IPS-18c (cell line): ENCODE data around the gene NAT14.
"Not testable (repeated sequence)": the region's sequence is repeated elsewhere in the genome, so short reads cannot be mapped to it uniquely, and the experiment has no call there.

Source experiments
- H3K4me3 ChIP-seq: 2 replicates; pipeline ENCODE4 v1.7.0; 2013; ENCODE audit warnings: low read depth, mild to moderate bottlenecking, low read length, moderate library complexity; ENCODE audit not compliant: insufficient read depth
- H3K9me3 ChIP-seq: one replicate; pipeline ENCODE4 v1.6.1; 2013; ENCODE audit warnings: mild to moderate bottlenecking, low read length, moderate library complexity; ENCODE audit not compliant: control insufficient read depth, insufficient read depth

The NAT14 gene

DNA sequence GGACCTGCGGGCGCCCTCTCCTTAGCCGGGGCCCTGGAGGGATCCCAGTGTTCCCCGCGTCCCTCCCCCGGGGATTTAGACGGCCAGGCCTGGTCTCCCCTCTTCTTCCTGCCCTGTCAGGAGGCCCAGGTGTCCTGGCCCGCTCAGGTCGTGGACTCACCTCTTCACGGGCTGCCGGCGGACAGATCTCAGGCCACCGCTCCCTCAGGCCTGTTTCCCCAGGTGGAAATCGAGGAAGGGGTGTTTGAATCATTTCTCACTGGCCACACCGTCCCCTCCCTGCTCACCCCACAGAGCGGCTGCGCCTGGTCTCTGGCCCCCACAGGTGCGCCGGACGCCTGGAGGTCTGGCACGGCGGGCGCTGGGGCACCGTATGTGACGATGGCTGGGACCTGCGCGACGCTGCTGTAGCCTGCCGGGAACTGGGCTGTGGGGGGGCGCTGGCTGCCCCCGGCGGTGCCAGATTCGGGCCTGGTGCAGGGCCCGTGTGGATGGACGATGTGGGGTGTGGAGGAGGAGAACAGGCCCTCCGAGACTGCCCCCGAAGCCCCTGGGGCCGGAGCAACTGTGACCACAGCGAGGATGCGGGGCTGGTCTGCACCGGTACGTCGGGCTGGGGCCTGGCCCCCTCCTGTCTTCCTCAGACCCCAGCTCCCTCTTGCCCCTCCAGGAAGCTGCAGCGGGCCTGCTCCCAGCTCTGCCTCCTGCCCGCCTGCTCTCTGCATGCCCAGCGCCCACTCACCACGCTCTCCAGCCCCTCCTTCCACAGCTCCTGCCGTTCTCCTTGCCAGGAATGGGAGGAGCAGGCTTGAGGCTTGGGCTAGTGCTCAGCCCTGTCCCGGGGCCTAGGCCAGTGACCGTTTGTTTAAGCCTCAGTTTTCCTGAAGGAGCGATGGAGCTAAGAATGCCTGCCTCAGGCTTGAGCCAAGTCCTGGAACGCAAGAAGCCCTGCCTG lies 5.8 kb downstream of the NAT14 start:
- no peak overlapping the region for H3K4me3 ChIP-seq
- H3K9me3 ChIP-seq = no peaks in the 10 kb centered on the region

DNA sequence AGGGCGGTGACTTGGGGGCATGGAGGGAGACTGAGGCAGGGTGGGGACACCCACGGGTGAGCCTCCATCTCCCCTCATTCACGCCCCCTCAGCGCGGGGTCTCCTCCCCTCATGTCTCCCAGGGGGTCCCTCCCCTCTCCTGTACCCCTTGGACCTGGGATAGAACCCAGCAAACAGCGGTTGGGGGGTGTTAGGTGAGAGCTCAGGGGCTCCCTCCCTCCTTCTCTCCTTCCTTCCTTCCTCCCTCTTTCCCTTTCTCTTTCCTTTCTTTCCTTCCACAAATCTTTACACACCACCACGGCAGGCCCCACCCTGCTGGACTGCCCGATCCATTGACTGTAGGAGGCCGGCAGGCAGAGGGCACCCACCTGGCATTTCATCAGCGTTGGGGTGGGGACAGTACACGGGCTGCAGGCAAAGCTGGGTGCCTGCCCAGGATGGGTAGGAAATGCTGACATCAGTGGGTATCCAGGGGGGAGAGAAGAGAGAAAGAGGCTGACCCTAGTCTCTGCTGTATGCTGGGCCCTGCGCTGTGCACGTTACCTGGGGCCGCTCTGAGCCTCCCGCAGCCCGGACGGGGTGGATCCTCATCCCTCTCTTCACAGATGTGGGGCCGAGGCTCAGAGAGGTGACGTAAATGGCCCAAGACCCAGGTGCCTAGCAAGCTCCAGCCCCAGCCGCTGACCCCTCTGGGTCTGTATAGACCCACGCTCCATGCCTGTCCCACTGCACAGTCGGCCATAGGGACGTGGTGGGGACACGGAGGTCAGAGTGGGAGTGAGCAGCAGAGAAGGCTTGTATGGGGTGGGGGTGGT lies 6.8 kb downstream of the NAT14 start:
- no peak overlapping the region for H3K4me3 ChIP-seq
- H3K9me3 ChIP-seq = no peaks in the 10 kb centered on the region

DNA sequence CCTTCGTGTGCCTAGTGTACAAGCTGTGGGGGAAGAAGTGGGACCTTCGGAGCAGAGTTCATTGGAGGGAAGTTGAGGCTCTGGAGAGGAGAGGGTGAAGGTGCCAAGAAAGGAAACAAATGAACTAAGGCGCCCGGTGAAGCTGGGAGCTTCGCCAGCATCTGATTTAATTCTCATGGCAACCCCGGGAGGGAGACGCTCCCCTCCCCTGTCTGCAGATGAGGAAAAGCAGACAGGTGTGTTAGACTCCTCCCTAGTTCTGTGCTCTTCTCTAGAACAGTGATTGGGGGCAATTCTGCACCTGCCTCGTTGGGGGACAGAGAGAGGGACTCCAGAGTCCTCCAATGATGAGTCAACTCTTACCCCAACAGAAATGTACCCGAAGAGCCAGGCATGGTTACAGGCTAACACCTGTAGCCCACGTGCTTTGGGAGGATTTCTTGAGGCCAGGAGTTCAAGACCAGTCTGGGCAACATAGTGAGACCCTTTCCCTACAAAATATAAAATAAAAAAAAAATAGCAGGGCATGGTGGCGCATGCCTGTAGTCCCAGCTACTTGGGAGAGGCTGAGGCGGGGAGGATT lies 7.5 kb downstream of the NAT14 start:
- no peaks in the 10 kb centered on the region for H3K9me3 ChIP-seq
- no peak overlapping the region for H3K4me3 ChIP-seq

DNA sequence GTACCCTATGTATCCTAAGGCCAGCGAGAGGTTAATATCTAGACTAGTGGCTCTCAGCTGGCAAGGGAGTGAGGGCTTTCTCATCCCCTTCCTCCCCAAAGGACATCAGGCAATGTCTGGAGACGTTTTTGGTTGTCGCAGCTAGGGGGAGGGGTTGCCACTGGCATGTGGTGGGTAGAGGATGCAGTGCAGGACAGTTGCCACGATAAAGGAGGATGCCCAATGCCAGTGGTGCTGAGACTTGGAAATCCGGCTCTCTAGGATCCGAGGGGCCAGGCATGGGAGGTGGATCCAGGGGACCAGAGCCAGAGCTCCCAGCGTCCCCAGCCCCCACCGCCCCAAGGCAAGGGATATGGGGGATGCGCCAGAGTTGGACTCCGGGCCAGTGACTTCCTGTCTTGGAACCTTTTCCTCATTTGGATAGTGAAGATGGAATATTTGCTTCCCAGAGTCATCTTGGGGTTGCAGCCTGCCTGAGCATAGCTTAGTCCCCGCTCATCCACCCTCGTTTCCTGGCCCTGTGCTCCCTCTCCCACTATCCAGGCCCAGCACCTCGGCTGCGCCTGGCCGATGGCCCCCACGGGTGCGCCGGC lies 8.2 kb downstream of the NAT14 start:
- no peaks in the 10 kb centered on the region for H3K9me3 ChIP-seq
- H3K4me3 ChIP-seq = no peak overlapping the region

DNA sequence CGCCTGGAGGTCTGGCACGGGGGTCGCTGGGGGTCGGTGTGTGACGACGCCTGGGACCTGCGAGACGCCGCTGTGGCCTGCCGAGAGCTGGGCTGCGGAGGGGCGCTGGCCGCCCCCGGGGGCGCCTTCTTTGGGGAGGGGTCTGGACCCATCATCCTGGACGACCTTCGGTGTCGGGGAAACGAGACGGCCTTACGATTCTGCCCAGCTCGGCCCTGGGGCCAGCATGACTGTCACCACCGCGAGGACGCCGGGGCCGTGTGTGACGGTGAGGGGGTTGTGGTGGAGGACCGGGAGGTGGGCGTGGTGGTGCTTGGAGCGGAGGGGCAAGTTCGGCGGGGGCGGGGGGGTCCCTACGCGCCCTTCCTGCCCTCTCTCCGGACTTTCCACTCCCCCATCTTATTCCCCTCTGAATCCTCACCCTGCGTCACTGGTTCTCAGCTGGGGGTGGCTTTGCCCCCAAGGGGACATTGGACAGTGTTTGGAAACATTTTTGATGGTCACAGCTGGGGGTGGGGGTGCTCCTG lies 8.7 kb downstream of the NAT14 start:
- Histone ChIP-seq H3K9me3 (no peaks in the 10 kb centered on the region), H3K4me3 (no peak overlapping the region)

DNA sequence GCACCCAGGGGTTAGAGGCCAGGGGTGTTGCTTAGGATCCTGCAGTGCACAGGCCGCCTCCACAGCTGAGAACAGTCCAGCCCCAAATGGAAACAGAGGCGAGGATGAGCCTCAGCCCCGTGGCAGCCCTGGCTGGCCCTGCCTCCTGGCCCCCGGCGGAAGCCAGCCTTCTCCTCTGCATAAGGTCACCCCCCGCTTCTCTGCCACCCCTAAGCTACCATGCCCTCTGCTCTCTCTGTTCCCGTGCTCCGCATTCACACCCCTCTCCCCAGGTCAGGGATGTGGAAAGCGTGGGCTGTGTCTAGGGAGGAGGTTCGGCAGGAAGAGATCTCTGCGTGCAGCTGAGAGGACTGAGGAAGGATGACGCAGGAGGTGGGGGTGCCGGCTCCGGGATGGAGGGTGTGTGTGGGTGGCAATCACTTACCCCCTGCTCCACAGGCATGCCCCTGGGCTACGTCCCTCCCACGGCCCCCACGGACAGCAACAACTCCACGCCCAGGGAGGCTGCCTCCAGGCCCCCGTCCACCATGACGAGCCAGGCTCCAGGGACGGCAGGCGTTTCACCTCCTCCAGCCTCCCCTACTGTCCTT lies 9.3 kb downstream of the NAT14 start:
- no peak overlapping the region for H3K4me3 ChIP-seq
- no peaks in the 10 kb centered on the region for H3K9me3 ChIP-seq

DNA sequence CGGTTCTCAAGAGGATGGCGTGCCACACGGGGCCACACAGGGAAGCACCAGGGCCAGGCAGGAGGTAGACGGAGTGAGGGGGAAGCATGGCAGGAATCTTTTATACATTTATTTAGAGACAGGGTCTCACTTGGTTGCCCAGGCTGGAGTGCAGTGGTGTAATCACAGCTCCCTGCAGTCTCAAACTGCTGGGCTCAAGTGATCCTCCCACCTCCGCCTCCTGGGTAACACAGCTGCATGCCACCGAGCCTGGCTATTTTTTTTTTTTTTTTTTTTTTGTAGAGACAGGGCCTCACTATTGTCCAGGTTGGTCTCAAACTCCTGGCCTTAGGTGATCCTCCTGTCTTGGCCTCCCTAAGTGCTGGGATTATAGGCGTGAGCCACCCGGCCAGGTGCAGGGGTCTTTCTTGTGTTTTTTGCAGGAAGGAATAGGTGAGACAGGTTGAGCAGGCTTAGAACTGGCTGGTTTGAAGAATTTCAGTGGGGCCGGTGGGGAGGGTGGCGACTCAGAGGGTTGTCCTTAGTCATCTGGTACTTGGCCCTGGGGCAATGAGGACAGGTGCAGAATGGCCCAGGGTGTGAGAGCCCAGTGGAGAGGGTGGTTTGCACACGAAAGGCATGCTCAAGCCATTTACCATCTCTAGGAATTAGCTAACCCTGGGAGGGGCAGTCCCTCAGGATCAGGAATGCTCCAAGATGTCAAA lies 10.8 kb downstream of the NAT14 start:
- H3K4me3 ChIP-seq = no peak overlapping the region
- H3K9me3 ChIP-seq = no peaks in the 10 kb centered on the region

DNA sequence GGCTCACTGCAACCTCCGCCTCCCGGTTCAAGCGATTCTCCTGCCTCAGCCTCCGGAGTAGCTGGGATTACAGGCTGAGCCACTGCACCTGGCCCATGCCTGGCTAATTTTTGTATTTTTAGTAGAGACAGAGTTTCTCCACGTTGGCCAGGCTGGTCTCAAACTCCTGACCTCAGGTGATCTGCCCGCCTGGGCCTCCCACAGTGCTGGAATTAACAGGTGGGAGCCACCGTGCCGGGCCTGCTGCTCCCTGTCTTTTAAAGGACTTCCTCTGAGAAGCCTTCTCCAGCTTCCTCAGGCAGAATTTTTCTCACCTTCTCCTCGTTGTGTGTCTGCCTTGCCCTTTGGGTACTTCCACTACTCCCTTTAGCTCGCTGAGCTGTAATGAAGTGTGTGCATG lies 11.8 kb downstream of the NAT14 start:
- H3K9me3 ChIP-seq, H3K4me3 ChIP-seq: not testable (repeated sequence)

DNA sequence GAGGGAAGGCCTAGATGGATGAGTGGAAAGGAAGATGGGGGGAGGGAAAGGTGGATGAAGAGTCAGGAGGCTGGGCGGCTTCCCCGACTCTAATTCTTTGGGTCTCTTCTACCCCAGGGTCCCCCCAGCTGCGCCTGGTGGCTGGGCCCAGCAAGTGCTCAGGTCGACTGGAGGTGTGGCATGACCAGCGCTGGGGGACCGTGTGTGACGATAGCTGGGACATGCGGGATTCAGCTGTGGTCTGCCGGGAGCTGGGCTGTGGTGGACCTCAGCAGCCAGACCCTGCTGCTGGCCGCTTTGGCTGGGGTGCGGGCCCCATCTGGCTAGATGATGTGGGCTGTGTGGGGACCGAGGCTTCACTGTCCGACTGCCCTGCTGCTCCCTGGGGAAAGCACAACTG lies 12.8 kb downstream of the NAT14 start:
- H3K9me3 ChIP-seq = no peaks in the 10 kb centered on the region
- no peak overlapping the region for H3K4me3 ChIP-seq

DNA sequence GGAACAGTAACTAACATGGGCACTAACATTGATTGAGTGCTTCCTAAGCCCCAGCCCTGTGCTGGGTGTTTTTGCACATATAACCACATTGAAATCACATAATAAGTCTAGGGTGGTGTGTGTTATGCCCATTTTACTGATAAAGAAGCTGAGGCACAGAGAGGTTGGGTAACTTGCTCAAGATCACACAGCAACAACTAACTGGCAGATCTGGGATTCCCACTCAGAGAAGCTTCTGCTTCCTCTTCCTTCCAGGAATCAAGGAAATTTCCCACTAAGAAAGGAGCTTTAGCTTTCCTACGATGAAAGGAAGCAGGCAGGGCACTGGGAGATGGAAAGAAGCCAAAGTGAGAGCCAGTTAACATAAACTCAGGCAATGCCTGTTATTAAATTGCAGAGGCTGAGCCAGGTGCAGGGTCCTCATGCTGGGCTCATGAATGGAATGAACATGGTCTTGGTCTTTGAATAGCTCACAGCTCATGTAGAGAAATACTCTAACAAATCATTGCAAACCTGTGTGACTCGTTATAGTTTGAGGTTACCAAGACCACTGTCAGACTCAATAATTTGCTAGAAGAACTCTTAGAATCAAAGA lies 13.4 kb downstream of the NAT14 start:
- H3K4me3 ChIP-seq = no peak overlapping the region
- H3K9me3 ChIP-seq = peaks cover 4% of the 10 kb centered on the region

DNA sequence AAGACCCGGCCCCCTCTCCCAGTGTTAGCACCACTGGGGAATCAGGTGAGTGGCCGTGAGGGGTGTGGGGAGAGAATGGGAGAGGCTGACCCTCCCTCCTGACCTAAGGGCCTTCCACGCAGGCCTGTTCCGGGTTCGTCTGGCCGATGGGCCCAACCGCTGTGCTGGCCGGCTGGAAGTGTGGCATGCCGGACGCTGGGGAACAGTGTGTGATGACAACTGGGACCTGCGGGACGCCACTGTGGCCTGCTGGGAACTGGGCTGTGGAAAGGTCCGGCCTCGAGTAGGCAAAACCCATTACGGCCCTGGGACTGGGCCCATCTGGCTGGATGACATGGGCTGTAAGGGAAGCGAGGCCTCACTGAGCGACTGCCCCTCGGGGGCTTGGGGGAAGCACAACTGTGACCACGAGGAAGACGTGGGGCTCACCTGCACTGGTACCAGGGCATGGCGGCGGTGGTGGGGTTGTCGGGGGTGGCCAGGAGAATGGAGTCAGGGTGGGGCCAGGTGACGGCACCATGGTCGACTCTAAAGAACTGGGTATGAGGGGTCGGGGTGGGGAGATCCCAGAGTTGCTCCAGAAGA lies 15.5 kb downstream of the NAT14 start:
- peaks cover 7% of the 10 kb centered on the region for H3K9me3 ChIP-seq
- H3K4me3 ChIP-seq = no peak overlapping the region

DNA sequence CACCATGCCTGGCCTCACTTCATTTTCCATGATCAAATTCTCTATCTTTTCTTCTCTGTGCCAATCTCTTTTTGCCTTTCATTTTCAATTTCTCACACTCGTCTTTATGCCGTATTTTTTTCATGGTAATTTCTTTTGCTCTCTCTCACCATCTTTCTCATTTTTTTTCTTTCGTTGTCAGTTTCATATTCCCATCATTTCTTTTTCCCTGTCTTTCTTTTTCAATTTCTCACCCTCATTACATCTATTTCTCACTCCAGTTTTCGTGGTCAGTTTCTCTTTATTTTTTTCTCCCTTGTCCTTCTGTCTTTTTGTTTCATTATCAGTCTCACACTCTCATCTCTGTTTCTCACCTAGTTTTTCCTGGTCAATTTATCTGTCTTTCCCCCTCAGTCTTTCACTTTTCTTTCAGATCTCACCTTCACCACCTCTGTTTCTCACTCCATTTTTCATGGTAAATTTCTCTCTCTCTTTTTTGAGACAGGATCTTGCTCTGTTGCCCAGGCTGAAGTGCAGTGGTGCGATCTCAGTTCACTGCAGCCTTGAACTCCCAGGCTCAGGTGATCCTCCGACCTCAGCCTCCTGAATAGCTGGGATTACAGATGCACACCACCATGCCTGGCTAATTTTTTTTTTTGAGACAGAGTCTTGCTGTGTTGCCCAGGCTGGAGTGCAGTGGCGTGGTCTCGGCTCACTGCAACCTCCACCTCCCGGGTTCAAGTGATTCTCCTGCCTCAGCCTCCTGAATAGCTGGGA lies 17.4 kb downstream of the NAT14 start:
- Histone ChIP-seq H3K4me3 (no peak overlapping the region), H3K9me3 (peaks cover 7% of the 10 kb centered on the region)

DNA sequence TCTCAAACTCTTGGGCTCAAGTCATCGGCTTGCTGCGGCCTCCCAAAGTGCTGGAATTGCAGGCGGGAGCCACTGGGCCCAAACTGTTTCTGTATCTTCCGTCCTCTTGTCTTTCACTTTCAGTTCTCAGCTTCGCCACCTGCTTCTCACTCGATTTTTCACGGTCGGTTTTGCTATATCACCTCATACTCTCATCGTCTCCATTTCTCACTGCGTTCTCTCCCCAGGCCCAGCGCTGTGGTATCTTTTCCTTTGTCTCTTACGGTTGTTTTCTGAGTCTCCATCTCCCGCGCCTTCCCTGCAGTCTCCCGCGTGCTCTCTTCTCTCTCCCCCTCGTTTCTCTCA lies 18.1 kb downstream of the NAT14 start:
- Histone ChIP-seq H3K4me3 (no peak overlapping the region), H3K9me3 (peaks cover 7% of the 10 kb centered on the region)

DNA sequence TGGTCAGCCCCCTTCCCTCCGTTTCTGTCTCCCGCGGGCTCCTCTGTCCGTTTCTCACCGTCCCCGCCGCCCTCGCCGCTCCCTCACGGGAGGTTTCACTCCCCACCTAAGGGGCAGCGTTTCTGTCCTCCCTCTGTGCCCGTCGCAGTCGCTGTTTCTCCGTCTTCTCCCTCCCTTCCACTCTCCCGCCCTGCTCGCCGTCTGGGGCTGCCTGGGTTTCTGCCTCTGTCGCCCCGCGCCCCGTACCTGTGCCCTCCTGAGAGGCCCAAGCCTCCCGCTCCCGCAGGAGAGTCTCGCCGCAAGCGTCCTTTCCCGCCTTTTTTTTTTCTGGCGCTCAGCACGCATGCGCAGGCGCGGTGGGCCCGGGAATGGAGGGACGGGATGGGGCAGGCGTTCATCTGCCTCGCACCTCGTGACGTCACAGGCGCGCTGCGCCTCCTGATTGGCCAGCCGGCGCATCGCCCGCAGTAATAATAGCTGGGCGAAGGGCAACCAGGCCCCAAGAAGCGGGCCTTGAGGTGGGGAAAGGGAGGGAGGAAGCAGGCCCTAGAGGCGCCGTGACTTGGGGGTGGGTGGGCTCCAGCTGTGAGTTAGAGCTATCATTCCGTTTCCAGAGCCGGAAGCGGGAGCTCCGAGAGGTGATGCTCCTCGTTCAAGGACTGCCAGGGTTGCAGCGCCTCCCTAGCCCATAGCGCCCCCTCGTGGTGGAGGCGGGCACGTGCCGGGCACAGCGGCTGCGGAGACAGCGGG lies 18.7 kb downstream of the NAT14 start:
- Histone ChIP-seq H3K9me3 (peaks cover 7% of the 10 kb centered on the region), H3K4me3 (peak overlapping the region; percentile 38)

DNA sequence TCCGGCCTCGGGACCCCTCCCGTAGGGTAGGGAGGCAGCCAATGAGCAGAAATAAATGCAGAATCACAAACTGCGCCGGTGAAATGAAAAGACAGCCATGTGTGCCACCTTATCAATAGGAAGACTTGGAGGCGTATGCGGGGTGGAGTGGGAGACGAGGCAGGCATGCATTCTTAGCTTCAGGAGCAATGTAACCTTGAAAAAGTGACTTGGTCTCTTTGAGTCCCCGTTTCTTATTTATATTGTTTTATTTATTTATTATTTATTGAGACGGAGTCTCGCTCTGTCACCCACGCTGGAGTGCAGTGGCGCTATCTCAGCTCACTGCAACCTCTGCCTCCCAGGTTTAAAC lies 19.2 kb downstream of the NAT14 start:
- Histone ChIP-seq H3K9me3 (peaks cover 7% of the 10 kb centered on the region), H3K4me3 (no peak overlapping the region)
